HG02852 (cell line): Measurements from ENCODE around the gene CLEC11A.
"Not testable (repeated sequence)": the region's sequence is repeated elsewhere in the genome, so short reads cannot be mapped to it uniquely, and the experiment has no call there.

Source experiments
- ATAC-seq: cut with Tn5 transposase; IDR thresholded peaks from one replicate; pipeline ENCODE4 v1.9.1; 2021; ENCODE audit warnings: mild to moderate bottlenecking, moderate library complexity; ENCODE audit not compliant: unreplicated experiment

Gene CLEC11A

GRCh38 chr19:50753879-50754278, 30.7 kb downstream of the CLEC11A start:
- ATAC-seq: no peak

GRCh38 chr19:50756244-50756643, 33.1 kb downstream of the CLEC11A start:
- not testable (repeated sequence) for ATAC-seq

GRCh38 chr19:50757624-50758023, 34.5 kb downstream of the CLEC11A start:
- ATAC-seq: not testable (repeated sequence)

- ATAC-seq: not testable (repeated sequence)
Observed at GRCh38 chr19:50759076-50759475, 35.9 kb downstream of the CLEC11A start.

- ATAC-seq: no peak
Observed at GRCh38 chr19:50759886-50760285, 36.7 kb downstream of the CLEC11A start.

GRCh38 chr19:50761501-50761900, 38.3 kb downstream of the CLEC11A start:
- not testable (repeated sequence) for ATAC-seq

- not testable (repeated sequence) for ATAC-seq
Observed at GRCh38 chr19:50763521-50763920, 40.4 kb downstream of the CLEC11A start.

- no peak for ATAC-seq
Observed at GRCh38 chr19:50764409-50764808, 41.2 kb downstream of the CLEC11A start.

GRCh38 chr19:50766746-50767145, 43.6 kb downstream of the CLEC11A start:
- ATAC-seq: not testable (repeated sequence)

GRCh38 chr19:50767263-50767662, 44.1 kb downstream of the CLEC11A start:
- not testable (repeated sequence) for ATAC-seq

- ATAC-seq: no peak
Observed at GRCh38 chr19:50768277-50768676, 45.1 kb downstream of the CLEC11A start.

GRCh38 chr19:50770164-50770563, 47.0 kb downstream of the CLEC11A start, which contains the start of gene GPR32:
GPR32 (plus strand) TSS chr19:50770464; CDS start chr19:50770601, 137 bp downstream.
- not testable (repeated sequence) for ATAC-seq

- ATAC-seq: no peak
Observed at GRCh38 chr19:50770888-50771287, 47.7 kb downstream of the CLEC11A start.

GRCh38 chr19:50772476-50772875, 49.3 kb downstream of the CLEC11A start:
- no peak for ATAC-seq

- not testable (repeated sequence) for ATAC-seq
Observed at GRCh38 chr19:50772912-50773311, 49.7 kb downstream of the CLEC11A start.

GRCh38 chr19:50773454-50773853, 50.3 kb downstream of the CLEC11A start:
- ATAC-seq: not testable (repeated sequence)
